Measurements from ENCODE around the gene MAPKBP1.

MAPKBP1 gene

DNA sequence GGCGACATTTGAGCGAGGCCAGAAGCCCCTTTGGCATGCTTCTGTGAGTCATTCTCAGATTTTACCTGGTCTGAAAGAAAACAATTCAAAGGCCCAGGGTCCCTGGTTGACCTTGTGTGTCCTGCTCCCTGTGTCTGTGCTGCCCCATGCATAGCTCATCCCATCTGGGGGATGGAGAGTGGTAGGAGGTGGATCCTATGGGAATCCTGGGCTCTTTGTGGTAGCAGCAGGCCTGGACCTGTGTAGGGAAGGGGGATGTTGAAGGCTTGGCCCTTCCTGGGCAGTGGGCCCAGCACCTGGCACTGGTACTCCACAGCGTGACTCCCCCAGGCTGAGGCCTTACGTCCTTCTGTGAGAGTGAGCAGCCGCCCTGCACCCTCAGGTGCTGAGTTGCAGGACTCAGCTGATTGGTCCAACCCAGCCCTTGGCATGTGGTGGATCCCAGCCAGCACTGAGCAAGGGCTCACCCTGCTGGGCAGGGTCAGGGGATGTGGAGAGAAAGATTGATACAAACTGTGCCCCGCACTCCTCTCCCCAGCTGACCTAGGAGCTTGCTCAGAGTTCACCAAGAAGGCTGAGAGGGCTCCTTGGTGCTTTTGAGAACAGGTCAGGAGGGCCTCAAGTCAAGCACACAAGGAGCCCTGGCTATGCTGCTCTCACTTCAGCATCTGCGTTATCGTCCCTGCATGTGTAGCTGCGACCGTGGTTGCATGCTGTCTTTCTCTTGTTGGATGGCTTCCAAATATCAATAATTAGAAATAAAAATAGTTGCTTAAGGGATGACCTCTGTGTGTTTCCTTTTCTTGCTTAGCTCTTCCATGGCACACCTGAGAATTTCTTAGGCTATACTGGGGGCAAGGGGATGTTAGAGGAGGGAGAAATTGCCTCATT is 32.3 kb downstream of the MAPKBP1 start:
- DNase-seq, result no peak

- no peak for DNase-seq
Observed at GRCh38 chr15:41809121-41809520, 34.8 kb downstream of the MAPKBP1 start.

DNA sequence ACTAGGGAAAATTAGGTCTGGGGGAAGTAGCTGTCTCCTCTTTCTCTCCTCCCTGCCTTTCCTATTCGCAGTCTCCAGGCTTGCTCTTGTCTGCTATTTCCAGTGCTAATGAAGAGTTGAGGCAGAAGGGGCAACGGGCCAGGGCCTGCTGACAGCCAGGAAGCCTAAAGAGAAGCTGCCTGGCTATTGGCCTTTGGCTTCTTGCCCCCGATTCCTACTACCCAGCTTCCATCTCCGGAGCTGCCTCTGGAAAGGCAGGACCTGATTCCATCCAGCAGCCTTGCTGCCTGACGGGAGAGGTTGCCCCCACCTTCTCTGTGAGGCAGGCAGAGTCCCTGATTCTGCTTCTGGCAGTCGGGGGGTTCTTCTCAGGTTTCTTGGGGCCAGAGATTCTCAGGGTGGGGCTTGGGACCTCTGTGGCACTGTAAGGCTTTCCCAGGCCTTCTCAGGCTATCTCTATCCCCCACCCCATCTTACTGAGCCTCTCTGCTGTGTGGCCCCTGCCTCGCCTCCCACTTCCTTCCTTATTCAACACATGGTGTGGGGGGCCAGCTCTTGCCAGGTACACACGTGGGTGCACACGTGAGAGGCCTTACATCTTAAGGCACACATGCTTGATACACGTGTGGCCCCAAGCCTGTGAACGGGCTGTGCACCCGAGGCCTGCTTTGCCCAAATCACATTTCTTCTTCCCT is 35.4 kb downstream of the MAPKBP1 start:
- DNase-seq, result no peak

- DNase-seq, result no peak
Observed at GRCh38 chr15:41810651-41811431, 36.6 kb downstream of the MAPKBP1 start.

DNA sequence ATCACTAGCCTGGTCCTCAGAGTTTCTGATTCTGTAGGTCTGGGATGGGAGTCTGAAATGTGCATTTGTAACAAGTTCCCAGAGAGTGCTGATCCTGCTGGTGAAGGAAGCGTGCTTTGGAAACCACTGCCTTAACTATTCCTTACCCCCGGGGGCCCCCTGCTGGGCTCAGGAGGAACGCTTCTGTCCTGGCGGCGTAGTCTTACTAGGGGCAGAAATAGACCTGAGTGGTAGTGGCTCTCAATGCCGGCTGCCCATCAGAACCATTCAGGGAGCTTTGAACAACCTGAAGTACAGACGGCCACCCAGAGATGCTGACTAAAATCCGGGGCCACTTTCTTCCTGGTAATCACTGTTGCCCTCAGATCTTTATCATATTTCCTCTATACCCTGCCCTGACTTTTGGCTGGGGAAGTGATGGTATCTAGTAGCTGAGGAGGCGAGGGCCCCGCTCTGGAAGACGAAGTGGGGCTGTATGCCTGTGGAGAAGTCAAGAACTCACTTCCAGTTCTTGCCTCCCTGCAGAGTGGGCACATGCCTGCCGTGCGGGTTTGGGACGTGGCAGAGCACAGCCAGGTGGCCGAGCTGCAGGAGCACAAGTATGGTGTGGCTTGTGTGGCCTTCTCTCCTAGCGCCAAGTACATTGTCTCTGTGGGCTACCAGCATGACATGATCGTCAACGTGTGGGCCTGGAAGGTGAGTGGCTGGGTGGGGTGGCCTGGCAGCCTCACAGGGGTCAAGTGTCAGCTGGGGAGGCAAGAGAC is 37.3 kb downstream of the MAPKBP1 start:
- DNase-seq, result peak; percentile 82 to 84

- DNase-seq, result no peak
Observed at GRCh38 chr15:41812820-41813375, 38.6 kb downstream of the MAPKBP1 start.

GRCh38 chr15:41813426-41813825 is 39.1 kb downstream of the MAPKBP1 start:
- no peak for DNase-seq

DNA sequence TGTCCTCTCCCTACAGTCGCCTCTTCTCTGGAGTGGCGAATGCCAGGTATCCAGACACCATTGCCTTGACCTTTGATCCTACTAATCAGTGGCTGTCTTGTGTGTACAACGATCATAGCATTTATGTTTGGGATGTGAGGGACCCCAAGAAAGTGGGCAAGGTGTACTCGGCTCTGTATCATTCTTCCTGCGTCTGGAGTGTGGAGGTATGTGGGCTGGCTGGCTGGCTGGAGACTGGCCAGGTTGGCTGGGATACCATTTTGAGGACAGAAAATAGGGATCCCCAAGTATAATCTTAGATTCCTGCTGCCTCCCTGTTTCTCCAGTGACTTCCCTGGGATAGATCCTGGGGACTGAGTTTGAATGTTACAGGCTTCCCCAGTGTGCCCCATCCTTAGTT is 40.2 kb downstream of the MAPKBP1 start:
- DNase-seq, result no peak

DNA sequence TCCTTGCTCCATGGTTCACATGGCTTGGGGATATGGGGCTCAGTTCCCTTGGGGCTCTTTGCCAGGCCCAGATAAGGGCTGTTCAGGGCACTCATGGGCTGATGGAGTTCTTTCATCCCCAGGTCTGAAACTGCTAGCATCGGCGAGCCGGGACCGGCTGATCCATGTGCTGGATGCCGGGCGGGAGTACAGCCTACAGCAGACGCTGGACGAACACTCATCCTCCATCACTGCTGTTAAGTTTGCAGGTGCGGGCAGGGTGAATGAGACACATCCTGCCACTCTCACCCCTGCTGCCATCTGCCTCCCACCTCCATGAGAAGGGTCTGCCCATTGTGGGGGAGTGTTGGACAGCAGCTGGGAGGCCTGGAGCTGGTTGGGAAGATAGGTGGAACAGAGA is 42.5 kb downstream of the MAPKBP1 start:
- DNase-seq, result no peak

GRCh38 chr15:41817327-41817726 is 43.0 kb downstream of the MAPKBP1 start:
- no peak for DNase-seq

DNA sequence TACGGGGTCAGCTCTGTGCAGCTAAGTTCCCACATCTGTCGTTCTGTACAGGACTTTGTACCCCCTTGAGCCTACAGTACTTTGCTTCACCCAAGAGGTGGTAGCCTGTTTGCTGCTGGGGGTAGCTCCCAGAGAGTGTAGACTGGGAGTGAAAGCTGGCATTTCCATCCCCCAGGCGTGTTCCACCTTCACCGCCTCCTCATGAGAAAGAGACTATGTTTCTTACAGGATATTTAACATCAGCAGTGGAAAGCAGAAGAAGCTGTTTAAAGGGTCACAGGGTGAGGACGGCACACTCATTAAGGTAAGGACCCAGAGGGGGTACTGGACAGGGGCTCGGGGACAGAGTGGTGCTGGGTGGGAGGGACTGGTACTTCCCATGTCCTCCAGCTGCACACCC is 43.5 kb downstream of the MAPKBP1 start:
- no peak for DNase-seq

- DNase-seq, result no peak
Observed at GRCh38 chr15:41819455-41820050, 45.3 kb downstream of the MAPKBP1 start.

GRCh38 chr15:41820791-41821423 is 46.6 kb downstream of the MAPKBP1 start:
- DNase-seq, result no peak

DNA sequence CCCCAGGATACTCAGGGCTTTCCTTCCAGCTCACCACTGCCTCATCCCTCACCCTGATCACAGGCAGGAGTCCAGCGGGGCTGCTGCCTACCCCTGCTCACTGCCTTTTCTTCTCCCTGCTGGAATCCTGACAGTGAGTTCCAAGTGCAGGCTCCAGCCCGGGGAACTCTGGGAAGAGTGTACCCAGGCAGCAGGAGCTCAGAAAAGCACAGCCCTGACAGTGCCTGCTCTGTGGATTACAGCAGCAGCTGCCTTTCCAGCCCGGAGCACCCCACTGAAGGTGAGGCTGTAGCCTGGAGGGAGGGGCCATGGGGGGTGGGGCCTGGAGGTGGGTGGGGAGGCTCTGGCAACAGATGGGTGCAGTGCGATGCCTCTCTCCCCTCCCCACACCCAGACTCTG is 47.5 kb downstream of the MAPKBP1 start:
- no peak for DNase-seq

GRCh38 chr15:41822471-41822870 is 48.2 kb downstream of the MAPKBP1 start:
- no peak for DNase-seq

DNA sequence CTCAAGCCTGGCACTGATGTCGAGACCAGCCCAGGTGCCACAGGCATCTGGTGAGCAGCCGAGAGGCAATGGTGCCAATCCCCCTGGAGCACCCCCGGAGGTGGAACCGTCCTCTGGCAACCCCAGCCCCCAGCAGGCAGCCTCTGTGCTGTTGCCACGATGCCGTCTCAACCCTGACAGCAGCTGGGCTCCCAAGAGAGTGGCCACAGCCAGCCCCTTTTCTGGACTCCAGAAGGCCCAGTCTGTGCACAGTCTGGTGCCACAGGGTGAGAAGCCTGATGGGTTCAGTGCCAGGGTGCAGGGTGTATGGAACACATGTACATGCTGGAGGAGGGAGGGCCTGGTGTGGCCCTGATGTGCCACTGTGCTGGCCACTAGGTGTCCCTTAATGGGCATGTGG is 48.7 kb downstream of the MAPKBP1 start:
- no peak for DNase-seq

DNA sequence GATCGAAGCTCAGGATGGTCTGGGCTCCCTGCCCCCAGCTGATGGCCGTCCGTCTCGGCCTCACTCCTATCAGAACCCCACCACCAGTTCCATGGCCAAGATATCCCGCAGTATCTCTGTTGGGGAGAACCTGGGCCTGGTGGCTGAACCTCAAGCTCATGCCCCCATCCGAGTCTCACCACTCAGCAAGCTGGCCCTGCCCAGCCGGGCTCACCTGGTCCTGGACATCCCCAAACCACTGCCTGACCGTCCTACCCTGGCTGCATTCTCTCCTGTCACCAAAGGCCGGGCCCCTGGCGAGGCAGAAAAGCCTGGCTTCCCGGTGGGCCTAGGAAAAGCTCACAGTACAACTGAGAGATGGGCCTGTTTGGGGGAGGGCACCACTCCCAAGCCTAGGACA is 49.2 kb downstream of the MAPKBP1 start:
- no peak for DNase-seq

DNA sequence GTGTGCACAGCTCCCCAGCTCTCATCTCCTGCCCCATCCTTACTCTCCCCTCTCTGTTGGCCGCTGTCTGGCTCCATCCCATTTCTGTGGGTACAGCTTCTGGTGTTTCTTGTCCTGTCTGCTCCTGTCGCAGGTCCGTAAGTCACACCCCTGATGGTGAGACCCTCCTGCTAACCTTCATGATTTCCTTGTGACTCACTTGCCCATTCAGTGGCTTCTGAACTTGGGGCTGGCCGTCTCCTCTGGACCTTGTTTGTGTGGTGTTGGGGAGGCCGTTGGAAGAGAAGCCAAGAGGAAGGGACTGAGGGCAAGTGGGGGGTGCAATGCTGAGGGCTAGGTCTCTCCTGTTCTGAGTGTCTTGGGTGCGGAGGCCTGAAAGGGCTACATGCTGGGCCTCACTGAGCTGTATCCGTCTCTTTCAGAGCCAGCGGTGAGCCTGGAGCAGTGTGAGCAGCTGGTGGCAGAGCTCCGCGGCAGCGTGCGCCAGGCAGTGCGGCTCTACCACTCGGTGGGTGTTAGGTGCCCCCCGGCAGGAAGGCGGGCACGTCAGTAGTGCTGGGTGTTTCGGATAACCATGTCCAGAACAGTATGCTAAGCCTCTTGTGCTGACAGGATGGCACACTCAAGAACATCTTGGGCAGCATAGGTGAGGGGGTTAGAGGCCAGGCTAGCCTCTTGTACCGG is 49.9 kb downstream of the MAPKBP1 start:
- no peak for DNase-seq

DNA sequence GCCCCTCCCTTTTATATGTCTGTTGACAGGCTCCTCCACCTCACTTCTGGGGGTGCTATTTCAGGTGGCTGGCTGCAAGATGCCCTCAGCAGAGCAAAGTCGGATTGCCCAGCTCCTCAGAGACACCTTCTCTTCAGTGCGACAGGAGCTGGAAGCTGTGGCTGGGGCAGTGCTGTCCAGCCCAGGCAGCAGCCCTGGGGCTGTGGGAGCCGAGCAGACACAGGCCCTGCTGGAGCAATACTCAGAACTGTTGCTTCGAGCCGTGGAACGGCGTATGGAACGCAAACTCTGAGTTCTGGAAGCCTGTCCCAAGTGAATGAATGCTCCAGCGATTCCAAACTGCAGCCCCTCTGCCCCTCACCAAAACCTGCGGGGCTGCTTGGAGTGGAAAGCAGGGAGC is 50.9 kb downstream of the MAPKBP1 start:
- DNase-seq, result no peak

DNA sequence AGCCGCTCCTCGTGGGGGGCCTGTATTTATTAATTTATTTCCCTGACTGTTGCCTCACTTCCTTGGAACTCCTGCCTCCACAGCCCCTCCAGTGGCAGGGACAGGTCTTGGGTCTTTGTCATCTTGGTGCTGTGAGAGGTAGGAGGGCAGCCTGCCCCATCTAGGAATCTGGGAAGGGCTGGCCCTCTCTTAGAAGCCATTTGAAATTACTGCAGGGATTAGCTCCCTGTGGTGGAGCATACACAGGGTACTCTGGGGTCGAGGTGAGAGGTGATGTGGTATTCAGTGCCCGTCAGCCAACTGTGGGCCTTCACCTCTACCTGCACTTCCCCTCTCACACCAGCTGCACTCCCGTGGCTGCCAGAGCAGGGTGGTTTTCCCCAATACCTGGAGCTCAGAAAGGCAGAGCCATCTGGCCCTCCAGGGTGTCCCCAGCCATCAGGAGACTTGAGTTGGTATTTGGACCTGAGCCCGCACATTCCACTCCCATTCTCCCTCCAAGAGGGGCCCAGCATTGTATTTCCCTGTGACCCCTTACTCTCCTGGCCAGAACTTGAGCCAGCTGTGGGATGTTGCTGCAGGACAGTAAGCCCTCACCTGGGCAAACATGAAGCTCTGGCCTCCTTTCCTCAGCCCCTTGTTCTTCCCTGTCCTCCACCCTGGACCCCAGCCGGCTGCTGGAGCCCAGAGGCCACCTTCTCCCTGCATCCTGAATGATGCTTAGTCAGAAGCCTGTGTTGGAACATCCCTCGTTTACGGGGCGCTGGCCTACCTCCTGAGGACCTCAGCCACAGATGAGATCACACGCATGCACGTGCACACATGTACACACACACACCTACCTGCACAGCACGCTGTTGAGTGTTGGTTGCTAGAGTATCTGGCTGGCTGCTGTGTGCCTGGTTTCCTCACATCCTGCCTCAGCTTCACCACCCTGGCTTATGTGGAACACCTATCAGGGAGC is 51.6 kb downstream of the MAPKBP1 start:
- DNase-seq, result no peak

Measured in activated T-cell treated with anti-CD3 and anti-CD28 coated beads, Interleukin-2, amount 50 U/mL, for 48 hours (primary cell).